NCI-H146 (cell line): ENCODE measurements around the gene RAP1GDS1.

Experiments
- DNase-seq: peaks from one replicate; lab custom pipeline; 2025; lab: John Stamatoyannopoulos, UW

The RAP1GDS1 gene

GRCh38 chr4:98482847-98483806 is 221.9 kb downstream of the RAP1GDS1 start:
- DNase-seq, result no peak

DNA sequence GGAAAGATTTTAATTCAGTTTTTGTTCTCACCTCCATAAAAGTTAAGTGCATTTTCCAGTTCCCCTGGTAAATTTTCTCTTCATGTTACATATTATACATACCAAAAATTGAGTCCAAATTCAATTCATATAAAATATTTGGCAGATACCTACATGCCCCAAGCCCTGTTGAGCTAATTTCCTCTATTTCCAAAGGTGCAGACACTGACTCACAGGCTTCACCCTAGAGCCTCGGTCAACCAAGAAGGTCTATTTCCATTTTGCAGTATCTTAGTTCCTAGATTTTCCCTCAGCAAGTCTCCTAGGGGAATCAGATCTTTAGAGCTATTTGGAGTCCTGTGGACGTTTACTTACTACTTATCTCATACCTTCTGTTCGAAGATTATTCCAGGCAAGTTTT is 222.8 kb downstream of the RAP1GDS1 start:
- no peak for DNase-seq

DNA sequence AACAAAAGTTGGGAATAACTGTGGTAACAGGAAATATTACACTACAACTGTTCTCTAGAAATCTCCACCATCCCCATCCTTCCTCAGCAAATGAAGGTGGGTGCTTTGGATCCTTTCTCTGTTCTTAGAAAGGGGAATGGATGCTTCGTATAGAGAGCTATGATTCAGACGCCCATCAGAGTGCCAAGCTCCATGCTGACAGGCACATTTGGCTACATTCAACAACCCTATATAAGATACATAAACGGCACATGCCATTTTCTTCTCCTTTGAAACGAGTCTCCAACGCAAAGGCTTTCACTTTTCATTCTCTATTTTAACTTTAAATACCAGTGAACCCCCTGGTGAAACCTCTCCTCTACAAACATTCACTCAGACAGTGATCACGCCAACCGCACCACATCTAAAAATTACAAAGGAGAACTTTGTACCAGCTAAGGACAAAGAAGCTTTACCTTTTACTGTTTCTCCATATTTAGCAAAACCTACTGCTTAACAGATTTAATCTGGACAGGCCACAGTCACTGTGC is 224.7 kb downstream of the RAP1GDS1 start:
- DNase-seq, result no peak

DNA sequence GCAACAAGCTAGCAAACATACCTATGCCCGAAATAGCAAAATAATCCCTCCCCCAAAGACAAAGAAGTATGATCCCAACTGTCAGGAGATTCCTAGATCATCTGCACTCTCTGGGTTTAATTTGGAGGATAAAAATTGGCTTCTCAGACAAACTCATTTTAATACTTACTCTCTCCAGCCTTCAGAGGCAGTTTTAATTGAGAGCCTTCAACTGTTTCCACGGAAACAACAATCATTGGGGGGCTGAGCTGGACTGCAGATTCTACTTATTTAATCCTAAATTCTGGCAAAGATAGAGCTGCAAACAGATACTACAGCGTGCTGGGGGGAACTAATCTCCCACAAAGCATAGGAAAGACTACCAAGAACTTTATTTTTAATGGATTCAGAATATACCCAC is 229.1 kb downstream of the RAP1GDS1 start:
- DNase-seq, result no peak

- no peak for DNase-seq
These were observed 230.8 kb downstream of the RAP1GDS1 start for GRCh38 chr4:98491899-98492559.

DNA sequence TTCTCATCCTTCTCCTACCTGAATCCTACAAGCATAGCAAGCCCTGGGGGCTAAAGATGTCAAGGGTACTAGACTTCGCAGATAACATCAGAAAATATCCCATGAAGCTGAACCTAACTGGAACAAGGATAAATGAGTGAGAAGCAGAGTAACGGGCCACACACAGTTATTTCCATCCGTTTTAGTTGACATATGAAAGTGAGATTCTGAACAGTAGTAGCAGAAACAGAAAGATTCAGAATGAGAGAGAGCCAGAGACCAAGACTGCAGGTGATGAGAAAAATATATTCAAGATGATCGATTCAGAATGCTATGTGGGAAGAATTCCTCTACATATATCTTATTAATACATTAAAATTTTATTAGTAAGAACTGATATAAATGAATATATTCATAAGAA is 232.1 kb downstream of the RAP1GDS1 start:
- DNase-seq, result no peak
